ENCODE data around the gene PCARE.

- TF ChIP-seq CTCF (IDR thresholded peaks at IDR 0.05) (no peak), POLR2A (IDR thresholded peaks at IDR 0.05) (no peak)
Observed at GRCh38 chr2:29033172-29033571, 41.2 kb downstream of the PCARE start.
